ENCODE measurements around the gene MYL12A. TPM values are rescaled to one million over a fixed set of nuclear protein-coding genes. Genes with fewer than 3 reads are reported as not detected.

Gene MYL12A
- total and polyA plus RNA-seq, 2 experiments from 2014 or later: 206 to 502 TPM

DNA sequence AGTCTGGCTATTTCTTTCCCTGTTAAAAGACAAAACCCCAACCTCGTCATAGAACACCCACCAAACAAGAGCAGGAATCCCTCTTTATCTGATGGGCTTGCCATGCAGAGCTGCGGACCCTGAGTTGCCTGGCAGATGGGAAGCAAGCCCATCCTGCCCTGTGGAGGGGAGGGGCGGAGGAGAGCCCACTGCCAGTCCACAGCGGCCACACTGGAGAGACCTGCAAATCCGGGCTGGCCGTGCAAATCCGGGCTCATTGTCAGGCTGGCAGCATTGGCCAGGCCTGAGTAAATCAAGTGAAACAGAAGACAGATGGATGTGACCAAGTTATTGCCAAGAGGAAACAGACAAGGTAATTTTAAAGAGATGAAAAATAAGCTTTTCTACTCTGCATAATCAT lies 36.3 kb downstream of the MYL12A start:
- H3K36me3 Mint-ChIP-seq (ENCODE audit: low read depth): peaks cover 20% of the 10 kb centered on the region
- H3K9me3 Mint-ChIP-seq: peaks cover 31% of the 10 kb centered on the region
- no peaks in the 10 kb centered on the region for H4K20me1 ChIP-seq (replicated peaks; ENCODE audit: insufficient read depth)
- ATAC-seq (peak; percentile 30), DNase-seq (ENCODE audit: low spot score) (no peak)
- 0 out of 2 replicates have a peak, but pooled peaks cover 5% of the 10 kb centered on the region for H3F3A ChIP-seq (replicated peaks; ENCODE audit: low read depth)
- peaks cover 11% of the 10 kb centered on the region for H3K27me3 Mint-ChIP-seq (ENCODE audit: insufficient read depth, low read depth, poor library complexity)
- H3K4me1 Mint-ChIP-seq: peaks cover 19% of the 10 kb centered on the region
- peaks cover 13% of the 10 kb centered on the region for H3K4me1 ChIP-seq (ENCODE audit: insufficient read depth)
- H3K4me2 ChIP-seq: 0 out of 2 replicates have a peak overlapping the region, but pooled peaks have one; percentile 14
- H3K9me2 ChIP-seq (ENCODE audit: insufficient read depth): no peaks in the 10 kb centered on the region
- no peak overlapping the region for H3K4me3 ChIP-seq
- H3K4me3 Mint-ChIP-seq: no peak overlapping the region
- peak overlapping the region; percentile 44; the same call in 1 of the 2 replicates for H2AFZ ChIP-seq
- H3K36me3 ChIP-seq (ENCODE audit: insufficient read depth): no peaks in the 10 kb centered on the region
- TF ChIP-seq JUNB (IDR thresholded peaks at IDR 0.05; ENCODE audit: unreplicated experiment): no peak
- no peak for TF ChIP-seq EZH2 (IDR thresholded peaks at IDR 0.05; ENCODE audit: low read depth, unreplicated experiment)
- TF ChIP-seq, protein P1, sequence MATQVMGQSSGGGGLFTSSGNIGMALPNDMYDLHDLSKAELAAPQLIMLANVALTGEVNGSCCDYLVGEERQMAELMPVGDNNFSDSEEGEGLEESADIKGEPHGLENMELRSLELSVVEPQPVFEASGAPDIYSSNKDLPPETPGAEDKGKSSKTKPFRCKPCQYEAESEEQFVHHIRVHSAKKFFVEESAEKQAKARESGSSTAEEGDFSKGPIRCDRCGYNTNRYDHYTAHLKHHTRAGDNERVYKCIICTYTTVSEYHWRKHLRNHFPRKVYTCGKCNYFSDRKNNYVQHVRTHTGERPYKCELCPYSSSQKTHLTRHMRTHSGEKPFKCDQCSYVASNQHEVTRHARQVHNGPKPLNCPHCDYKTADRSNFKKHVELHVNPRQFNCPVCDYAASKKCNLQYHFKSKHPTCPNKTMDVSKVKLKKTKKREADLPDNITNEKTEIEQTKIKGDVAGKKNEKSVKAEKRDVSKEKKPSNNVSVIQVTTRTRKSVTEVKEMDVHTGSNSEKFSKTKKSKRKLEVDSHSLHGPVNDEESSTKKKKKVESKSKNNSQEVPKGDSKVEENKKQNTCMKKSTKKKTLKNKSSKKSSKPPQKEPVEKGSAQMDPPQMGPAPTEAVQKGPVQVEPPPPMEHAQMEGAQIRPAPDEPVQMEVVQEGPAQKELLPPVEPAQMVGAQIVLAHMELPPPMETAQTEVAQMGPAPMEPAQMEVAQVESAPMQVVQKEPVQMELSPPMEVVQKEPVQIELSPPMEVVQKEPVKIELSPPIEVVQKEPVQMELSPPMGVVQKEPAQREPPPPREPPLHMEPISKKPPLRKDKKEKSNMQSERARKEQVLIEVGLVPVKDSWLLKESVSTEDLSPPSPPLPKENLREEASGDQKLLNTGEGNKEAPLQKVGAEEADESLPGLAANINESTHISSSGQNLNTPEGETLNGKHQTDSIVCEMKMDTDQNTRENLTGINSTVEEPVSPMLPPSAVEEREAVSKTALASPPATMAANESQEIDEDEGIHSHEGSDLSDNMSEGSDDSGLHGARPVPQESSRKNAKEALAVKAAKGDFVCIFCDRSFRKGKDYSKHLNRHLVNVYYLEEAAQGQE (IDR thresholded peaks at IDR 0.05; ENCODE audit: unreplicated experiment): no peak
- TF ChIP-seq, protein P2, sequence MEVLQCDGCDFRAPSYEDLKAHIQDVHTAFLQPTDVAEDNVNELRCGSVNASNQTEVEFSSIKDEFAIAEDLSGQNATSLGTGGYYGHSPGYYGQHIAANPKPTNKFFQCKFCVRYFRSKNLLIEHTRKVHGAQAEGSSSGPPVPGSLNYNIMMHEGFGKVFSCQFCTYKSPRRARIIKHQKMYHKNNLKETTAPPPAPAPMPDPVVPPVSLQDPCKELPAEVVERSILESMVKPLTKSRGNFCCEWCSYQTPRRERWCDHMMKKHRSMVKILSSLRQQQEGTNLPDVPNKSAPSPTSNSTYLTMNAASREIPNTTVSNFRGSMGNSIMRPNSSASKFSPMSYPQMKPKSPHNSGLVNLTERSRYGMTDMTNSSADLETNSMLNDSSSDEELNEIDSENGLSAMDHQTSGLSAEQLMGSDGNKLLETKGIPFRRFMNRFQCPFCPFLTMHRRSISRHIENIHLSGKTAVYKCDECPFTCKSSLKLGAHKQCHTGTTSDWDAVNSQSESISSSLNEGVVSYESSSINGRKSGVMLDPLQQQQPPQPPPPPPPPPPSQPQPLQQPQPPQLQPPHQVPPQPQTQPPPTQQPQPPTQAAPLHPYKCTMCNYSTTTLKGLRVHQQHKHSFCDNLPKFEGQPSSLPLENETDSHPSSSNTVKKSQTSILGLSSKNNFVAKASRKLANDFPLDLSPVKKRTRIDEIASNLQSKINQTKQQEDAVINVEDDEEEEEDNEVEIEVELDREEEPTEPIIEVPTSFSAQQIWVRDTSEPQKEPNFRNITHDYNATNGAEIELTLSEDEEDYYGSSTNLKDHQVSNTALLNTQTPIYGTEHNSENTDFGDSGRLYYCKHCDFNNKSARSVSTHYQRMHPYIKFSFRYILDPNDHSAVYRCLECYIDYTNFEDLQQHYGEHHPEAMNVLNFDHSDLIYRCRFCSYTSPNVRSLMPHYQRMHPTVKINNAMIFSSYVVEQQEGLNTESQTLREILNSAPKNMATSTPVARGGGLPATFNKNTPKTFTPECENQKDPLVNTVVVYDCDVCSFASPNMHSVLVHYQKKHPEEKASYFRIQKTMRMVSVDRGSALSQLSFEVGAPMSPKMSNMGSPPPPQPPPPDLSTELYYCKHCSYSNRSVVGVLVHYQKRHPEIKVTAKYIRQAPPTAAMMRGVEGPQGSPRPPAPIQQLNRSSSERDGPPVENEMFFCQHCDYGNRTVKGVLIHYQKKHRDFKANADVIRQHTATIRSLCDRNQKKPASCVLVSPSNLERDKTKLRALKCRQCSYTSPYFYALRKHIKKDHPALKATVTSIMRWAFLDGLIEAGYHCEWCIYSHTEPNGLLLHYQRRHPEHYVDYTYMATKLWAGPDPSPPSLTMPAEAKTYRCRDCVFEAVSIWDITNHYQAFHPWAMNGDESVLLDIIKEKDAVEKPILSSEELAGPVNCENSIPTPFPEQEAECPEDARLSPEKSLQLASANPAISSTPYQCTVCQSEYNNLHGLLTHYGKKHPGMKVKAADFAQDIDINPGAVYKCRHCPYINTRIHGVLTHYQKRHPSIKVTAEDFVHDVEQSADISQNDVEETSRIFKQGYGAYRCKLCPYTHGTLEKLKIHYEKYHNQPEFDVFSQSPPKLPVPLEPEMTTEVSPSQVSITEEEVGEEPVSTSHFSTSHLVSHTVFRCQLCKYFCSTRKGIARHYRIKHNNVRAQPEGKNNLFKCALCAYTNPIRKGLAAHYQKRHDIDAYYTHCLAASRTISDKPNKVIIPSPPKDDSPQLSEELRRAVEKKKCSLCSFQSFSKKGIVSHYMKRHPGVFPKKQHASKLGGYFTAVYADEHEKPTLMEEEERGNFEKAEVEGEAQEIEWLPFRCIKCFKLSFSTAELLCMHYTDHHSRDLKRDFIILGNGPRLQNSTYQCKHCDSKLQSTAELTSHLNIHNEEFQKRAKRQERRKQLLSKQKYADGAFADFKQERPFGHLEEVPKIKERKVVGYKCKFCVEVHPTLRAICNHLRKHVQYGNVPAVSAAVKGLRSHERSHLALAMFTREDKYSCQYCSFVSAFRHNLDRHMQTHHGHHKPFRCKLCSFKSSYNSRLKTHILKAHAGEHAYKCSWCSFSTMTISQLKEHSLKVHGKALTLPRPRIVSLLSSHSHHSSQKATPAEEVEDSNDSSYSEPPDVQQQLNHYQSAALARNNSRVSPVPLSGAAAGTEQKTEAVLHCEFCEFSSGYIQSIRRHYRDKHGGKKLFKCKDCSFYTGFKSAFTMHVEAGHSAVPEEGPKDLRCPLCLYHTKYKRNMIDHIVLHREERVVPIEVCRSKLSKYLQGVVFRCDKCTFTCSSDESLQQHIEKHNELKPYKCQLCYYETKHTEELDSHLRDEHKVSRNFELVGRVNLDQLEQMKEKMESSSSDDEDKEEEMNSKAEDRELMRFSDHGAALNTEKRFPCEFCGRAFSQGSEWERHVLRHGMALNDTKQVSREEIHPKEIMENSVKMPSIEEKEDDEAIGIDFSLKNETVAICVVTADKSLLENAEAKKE (CRISPR knock-in tag; IDR thresholded peaks at IDR 0.05): no peak
- no peak for TF ChIP-seq ETS1 (IDR thresholded peaks at IDR 0.05)
- TF ChIP-seq POLR2AphosphoS5 (IDR thresholded peaks at IDR 0.05; ENCODE audit: low read depth): no peak
- TF ChIP-seq ZNF114 (CRISPR knock-in tag; IDR thresholded peaks at IDR 0.05): no peak
- TF ChIP-seq STAT1 (IDR thresholded peaks at IDR 0.05; ENCODE audit: unreplicated experiment): no peak
- no peak for TF ChIP-seq NANOG (IDR thresholded peaks at IDR 0.05; ENCODE audit: borderline replicate concordance)
- no peak for TF ChIP-seq CREB1 (CRISPR knock-in tag; IDR thresholded peaks at IDR 0.05; ENCODE audit: low read depth)
- TF ChIP-seq CTCF (conservative IDR thresholded peaks at IDR 0.05; ENCODE audit: low read depth in 2 of 2): no peak
- no peak for TF ChIP-seq ZNF331 (CRISPR knock-in tag; IDR thresholded peaks at IDR 0.05; ENCODE audit: low read depth)
- H3K79me2 ChIP-seq (replicated peaks; ENCODE audit: insufficient read depth): no peaks in the 10 kb centered on the region
- no peak overlapping the region; the same call in 1 of the 2 replicates for H3K27ac ChIP-seq (ENCODE audit: low read depth)
- peak overlapping the region; percentile 76; the same call in 1 of the 2 replicates for H3K27ac Mint-ChIP-seq
- no peaks in the 10 kb centered on the region for H3K27me3 ChIP-seq (ENCODE audit: insufficient read depth)
